Heart right ventricle (tissue), 16 donors: ENCODE measurements around the gene PACSIN2. TPM values are rescaled to one million over a fixed set of nuclear protein-coding genes. Genes with fewer than 3 reads are reported as not detected.

Source experiments
- ATAC-seq, 8 donors: fragments of 200-7000 bp; cut with Tn5 transposase; one replicate each; pipeline ENCODE4 v1.9.1; 2020; ENCODE audit warnings: mild to moderate bottlenecking in 8 of 8, moderate library complexity in 8 of 8, moderate number of reproducible peaks in 1 of 8
- DNase-seq, 2 donors: peaks; one replicate each; pipeline ENCODE4 v3.0.0-alpha.2; 2020
- H3K27ac ChIP-seq, 10 donors: fragments of 200-600 bp; sonication (generic) in 2 of 10; one replicate each; pipeline versions ENCODE4 v1.5.0 to v1.8.0; 2020 to 2022; ENCODE audit warnings: mild to moderate bottlenecking in 3 of 10
- H3K27me3 ChIP-seq, 7 donors: fragments of 200-600 bp; one replicate each; pipeline ENCODE4 v1.8.0; 2021 to 2022; ENCODE audit warnings: mild to moderate bottlenecking in 2 of 7
- H3K36me3 ChIP-seq, 9 donors: fragments of 200-600 bp; sonication (generic) in 1 of 9; one replicate each; pipeline versions ENCODE4 v1.5.0 to v1.8.0; 2020 to 2022; ENCODE audit warnings: mild to moderate bottlenecking in 2 of 9
- H3K4me1 ChIP-seq, 9 donors: fragments of 200-600 bp; sonication (generic) in 1 of 9; one replicate each; pipeline versions ENCODE4 v1.5.0 to v1.8.0; 2020 to 2022; ENCODE audit warnings: mild to moderate bottlenecking in 4 of 9
- H3K4me3 ChIP-seq, 10 donors: fragments of 200-600 bp; sonication (generic) in 2 of 10; one replicate each; pipeline versions ENCODE4 v1.5.0 to v1.8.0; 2020 to 2022; ENCODE audit warnings: mild to moderate bottlenecking in 7 of 10, moderate library complexity in 2 of 10
- H3K9me3 ChIP-seq, 11 donors: fragments of 200-600 bp in 10 of 11; sonication (generic) in 2 of 11; one replicate each; pipeline versions ENCODE4 v1.5.0 to v1.8.0; 2013 to 2022; ENCODE audit warnings: mild to moderate bottlenecking in 2 of 11, control low read depth in 1 of 11, moderate library complexity in 1 of 11
- WGBS, 2 donors: extraction: QIAGEN DNeasy Blood & Tissue Kit; methylation state at CpG; one replicate each; pipeline ENCODE4 v1.1.7; 2013; ENCODE audit warnings: inconsistent platforms in 1 of 2; 5-methylcytosine and 5-hydroxymethylcytosine counted together
- intact Hi-C, 10 donors: fragments of 100-400 bp; cut with DNase I; formaldehyde crosslinking; loops; one replicate each; pipeline versions ENCODE4 v1.11.1 to v1.14.2; 2022
- polyA plus RNA-seq, 2 donors: library from polyadenylated mRNA; stranded (reverse); fragments of 200-250 nt; gene quantifications; one replicate each; pipeline ENCODE4 v1.2.3, GENCODE V29; 2013
- total RNA-seq, 10 donors: library from RNA; stranded (reverse); fragmentation: NEBNext Ultra II Directional in 3 of 10; extraction: Animal tissue kit (Norgen Biotek cat#: 25700) in 3 of 10; gene quantifications; one replicate each; pipeline versions ENCODE4 v1.2.1 to v1.2.4, GENCODE V29; 2021 to 2023
- TF ChIP-seq, protein P1 (sequence below), 9 donors: fragments of 200-600 bp; sonication (generic) in 2 of 9; IDR thresholded peaks; one replicate each; pipeline versions ENCODE4 v1.5.0 to v1.8.0; 2021 to 2022; ENCODE audit warnings: antibody characterized with exemption in 9 of 9, mild to moderate bottlenecking in 5 of 9, moderate library complexity in 1 of 9
- donor health status: Arrhythmogenic right ventricular cardiomyopathy.
- donor health status: ischemic (EF 13 %, LVEDD 7.1; RV severe dilation, severe dysfunction).
- donor health status: healthy with polysubstance abuse.
- donor health status: DM: no; HTN: yes; CAD: no.
- donor health status: DM: no; HTN: no; CAD: no.
- donor health status: ischemic (EF 25% LVEDD 6.9; RV normal size, moderate dysfunction).
- donor health status: ischemic (EF 25% LVEDD 5.7; RV mildly dilated, moderate dysfunction).
- donor health status: healthy.
- donor health status: DM: yes; HTN: yes; CAD: no.
- donor health status: Ischemic cardiomyopathy.
- donor health status: ischemic (EF 35%, LVEDD 5.7; RV mildly dilated, moderate dysfunction).
- donor health status: nonischemic (EF 11% LVEDD 7.7; RV severe dilation, severe dysfunction).
- donor health status: DM: yes; HTN: yes; CAD: no.
- donor health status: PGD.
- donor health status: ischemic (EF 29% LVEDD 5.4; RV normal size, mild dysfunction).
- donor health status: nonischemic (EF 23%, LVEDD 6.1; RV moderate dilation, normal function).

The PACSIN2 gene
- total and polyA plus RNA-seq, 12 donors, result 24.3 to 69.7 (median 57.0) TPM

DNA sequence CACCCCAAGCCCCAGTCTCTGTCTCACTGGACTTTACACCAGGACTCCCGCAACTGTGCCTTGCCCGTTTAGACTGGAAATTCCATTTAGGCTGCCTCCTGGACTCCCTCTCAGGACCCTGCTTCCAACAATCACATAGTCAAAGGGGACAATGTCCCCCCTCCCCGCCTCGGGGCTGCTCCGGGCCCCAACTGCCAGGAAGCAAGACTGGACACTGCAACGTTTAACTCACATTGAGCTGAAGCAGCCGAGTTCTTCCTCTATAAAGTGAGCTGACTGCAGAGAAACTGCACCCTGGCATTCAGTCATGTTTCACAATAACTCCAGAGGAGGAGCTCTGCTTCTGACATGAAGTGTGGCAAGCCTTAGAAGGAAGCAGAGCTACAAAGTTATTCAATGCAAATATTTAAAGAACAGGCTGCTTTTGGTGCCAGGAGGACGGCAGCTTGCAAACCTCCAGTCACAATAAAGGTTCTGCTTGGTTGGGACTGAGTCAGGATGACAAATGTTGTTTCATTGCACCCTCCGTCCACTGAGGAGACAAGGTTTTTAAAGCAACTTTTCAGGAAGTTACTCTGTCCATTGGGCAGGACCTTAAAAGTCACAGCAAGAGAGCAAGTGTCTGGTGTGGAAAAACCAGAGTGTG, 19.9 kb downstream of the PACSIN2 start:
- Histone ChIP-seq H3K9me3 (peaks cover 0 to 10% (median 0%) of the 10 kb centered on the region in 11 donors), H3K4me1 (peaks cover 4 to 85% (median 54%) of the 10 kb centered on the region in 9 donors), H3K27me3 (no peaks in the 10 kb centered on the region), H3K27ac (peak overlapping the region in 9 of 10 donors; percentile 46 to 91 (median 64)), H3K4me3 (peak overlapping the region in 4 of 10 donors; percentile 6 to 35 (median 18)), H3K36me3 (no peaks in the 10 kb centered on the region)
- TF ChIP-seq, protein P1, sequence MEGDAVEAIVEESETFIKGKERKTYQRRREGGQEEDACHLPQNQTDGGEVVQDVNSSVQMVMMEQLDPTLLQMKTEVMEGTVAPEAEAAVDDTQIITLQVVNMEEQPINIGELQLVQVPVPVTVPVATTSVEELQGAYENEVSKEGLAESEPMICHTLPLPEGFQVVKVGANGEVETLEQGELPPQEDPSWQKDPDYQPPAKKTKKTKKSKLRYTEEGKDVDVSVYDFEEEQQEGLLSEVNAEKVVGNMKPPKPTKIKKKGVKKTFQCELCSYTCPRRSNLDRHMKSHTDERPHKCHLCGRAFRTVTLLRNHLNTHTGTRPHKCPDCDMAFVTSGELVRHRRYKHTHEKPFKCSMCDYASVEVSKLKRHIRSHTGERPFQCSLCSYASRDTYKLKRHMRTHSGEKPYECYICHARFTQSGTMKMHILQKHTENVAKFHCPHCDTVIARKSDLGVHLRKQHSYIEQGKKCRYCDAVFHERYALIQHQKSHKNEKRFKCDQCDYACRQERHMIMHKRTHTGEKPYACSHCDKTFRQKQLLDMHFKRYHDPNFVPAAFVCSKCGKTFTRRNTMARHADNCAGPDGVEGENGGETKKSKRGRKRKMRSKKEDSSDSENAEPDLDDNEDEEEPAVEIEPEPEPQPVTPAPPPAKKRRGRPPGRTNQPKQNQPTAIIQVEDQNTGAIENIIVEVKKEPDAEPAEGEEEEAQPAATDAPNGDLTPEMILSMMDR (IDR thresholded peaks at IDR 0.05), result peak in 1 of 9 donors; percentile 5
- peak in 1 of 2 donors; percentile 34 for DNase-seq
- intact Hi-C loops, result loop anchor here in 1 of 10 donors (10.0 kb wide), 1 partner anchor 60 kb away; no protein-coding TSS in a partner anchor
- 25 to 31% methylated on average over 9 of the region's 9 CpGs for WGBS, 2 donors
- peak; percentile 67 to 82 (median 76) for ATAC-seq

DNA sequence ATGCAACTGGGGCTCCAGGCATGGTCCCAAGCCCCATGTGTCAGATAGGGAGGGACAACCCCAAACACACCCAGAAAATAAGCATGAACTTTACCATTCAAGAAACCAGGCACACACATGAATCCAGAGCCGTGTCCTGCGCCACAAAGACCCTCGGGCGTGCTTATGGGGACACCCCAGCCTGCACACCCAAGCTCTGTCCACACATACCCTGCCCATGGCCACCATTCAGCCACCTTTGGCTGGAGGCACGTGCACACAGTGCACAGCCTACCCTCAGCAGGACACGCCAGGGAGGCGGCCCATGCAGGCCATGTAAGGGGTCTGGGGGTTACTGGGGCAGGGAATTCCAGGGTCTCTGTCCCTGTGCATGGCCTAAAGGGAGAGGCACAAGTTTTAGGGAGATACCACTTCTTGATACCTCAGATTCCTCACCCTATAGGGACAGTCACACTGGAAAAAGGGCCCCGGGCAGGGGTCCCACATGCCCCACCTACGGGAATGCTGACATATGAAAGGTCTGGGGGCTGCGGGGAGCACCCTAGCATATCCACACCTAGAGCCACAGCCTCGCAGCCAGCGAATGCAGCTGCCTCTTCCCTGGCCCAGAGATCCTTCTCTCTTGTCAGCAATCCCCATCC, 20.6 kb downstream of the PACSIN2 start:
- Histone ChIP-seq H3K9me3 (peaks cover 0 to 10% (median 0%) of the 10 kb centered on the region in 11 donors), H3K36me3 (no peaks in the 10 kb centered on the region), H3K4me1 (peaks cover 3 to 80% (median 54%) of the 10 kb centered on the region in 9 donors), H3K27ac (peak overlapping the region in 9 of 10 donors; percentile 46 to 91 (median 64)), H3K4me3 (peak overlapping the region in 3 of 10 donors; percentile 6 to 35 (median 23)), H3K27me3 (no peaks in the 10 kb centered on the region)
- intact Hi-C loops, result loop anchor here in 1 of 10 donors (10.0 kb wide), 1 partner anchor 60 kb away; no protein-coding TSS in a partner anchor
- TF ChIP-seq, protein P1 (IDR thresholded peaks at IDR 0.05), result no peak
- 91% methylated on average over 12 of the region's 12 CpGs for WGBS, 2 donors
- ATAC-seq (peak in 6 of 8 donors; percentile 2 to 57 (median 11)), DNase-seq (no peak)

DNA sequence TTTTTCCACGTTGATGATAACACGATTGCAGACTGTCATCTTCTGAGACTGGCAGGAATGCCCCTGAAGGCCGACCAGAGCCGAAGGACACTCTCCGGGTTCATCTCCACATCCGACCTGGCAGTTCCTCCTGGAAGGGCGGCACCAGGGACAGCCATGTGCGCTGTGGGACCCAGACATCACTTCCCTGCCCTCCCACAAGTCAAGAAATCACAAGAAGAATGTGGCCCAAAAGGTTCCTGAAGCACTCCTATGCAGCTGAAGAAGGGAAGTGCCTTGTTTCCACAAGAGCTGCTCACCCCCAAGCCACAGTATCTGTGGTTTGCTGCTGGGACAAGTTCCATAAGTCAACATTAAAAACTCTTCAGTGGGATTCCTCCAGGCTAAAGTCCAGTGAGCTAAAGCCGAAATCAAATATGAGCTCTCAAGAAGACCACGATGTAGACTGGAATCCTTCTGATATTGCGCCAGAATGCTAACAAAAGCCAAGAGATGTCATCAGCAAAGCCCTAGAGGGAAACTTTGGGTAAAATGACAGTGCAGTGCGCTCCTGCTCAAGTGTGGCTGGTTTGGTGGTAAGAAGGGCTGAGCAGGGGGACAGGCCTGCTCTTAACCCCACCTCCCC, 21.2 kb downstream of the PACSIN2 start:
- H3K27me3 ChIP-seq, result no peaks in the 10 kb centered on the region
- H3K36me3 ChIP-seq, result no peaks in the 10 kb centered on the region
- H3K4me3 ChIP-seq, result peak overlapping the region in 1 of 10 donors; percentile 35
- TF ChIP-seq, protein P1 (IDR thresholded peaks at IDR 0.05), result no peak
- WGBS, 2 donors, result 70 to 71% methylated on average over 12 of the region's 12 CpGs
- ATAC-seq (no peak), DNase-seq (no peak)
- intact Hi-C loops, result loop anchor here in 1 of 10 donors (10.0 kb wide), 1 partner anchor 61 kb away; no protein-coding TSS in a partner anchor
- H3K4me1 ChIP-seq, result peaks cover 3 to 79% (median 54%) of the 10 kb centered on the region in 9 donors
- H3K27ac ChIP-seq, result peak overlapping the region in 2 of 10 donors; percentile 71 to 91
- H3K9me3 ChIP-seq, result peaks cover 0 to 7% (median 0%) of the 10 kb centered on the region in 11 donors

DNA sequence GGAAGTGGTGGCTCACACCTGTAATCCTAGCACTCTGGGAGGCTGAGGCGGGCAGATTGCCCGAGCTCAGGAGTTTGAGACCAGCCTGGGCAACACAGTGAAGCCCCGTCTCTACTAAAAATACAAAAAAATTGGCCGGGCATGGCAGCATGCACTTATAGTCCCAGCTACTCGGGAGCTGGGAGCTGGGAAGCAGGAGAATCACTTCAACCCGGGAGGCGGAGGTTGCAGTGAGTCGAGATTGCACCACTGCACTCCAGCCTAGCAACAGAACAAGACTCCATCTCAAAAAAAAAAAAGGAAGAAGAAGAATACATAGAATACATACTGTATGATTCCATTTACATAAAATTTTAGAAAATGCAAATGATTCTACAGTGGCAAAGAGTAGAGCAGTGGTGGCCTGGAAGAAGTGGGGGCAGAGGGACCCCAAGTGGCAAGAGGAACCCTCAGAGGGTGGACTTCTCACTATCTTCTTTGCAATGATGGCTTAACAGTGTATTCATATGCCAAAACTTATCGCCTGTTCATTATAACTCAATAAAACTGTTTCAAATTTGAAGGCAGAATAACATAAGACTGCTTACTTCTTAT, 22.0 kb downstream of the PACSIN2 start:
- no peaks in the 10 kb centered on the region for H3K27me3 ChIP-seq
- ATAC-seq, result no peak
- no peaks in the 10 kb centered on the region for H3K36me3 ChIP-seq
- intact Hi-C loops, result loop anchor here in 1 of 10 donors (10.0 kb wide), 1 partner anchor 62 kb away; no protein-coding TSS in a partner anchor
- no peak overlapping the region for H3K4me3 ChIP-seq
- H3K27ac ChIP-seq, result peak overlapping the region in 1 of 10 donors; percentile 91
- WGBS, 2 donors, result 78 to 85% methylated on average over 9 of the region's 9 CpGs
- TF ChIP-seq, protein P1 (IDR thresholded peaks at IDR 0.05), result no peak
- DNase-seq, result no peak
- H3K9me3 ChIP-seq, result no peaks in the 10 kb centered on the region
- H3K4me1 ChIP-seq, result peaks cover 3 to 72% (median 54%) of the 10 kb centered on the region in 9 donors
